SK-N-SH (cell line): ENCODE results near the gene FAHD2A.

Experiments used
- CTCF ChIP-seq: fragments of 200-600 bp; sonication (generic); IDR thresholded peaks from 2 replicates; pipeline ENCODE4 v1.6.1; 2017; ENCODE audit warnings: antibody characterized with exemption, mild to moderate bottlenecking, moderate library complexity
- FOXM1 ChIP-seq: IDR thresholded peaks from 2 replicates; pipeline ENCODE4 v1.4.0; 2012; ENCODE audit warnings: low read depth, mild to moderate bottlenecking
- GABPA ChIP-seq: IDR thresholded peaks from 2 replicates; pipeline ENCODE4 v1.4.0; 2012; ENCODE audit warnings: low read depth, mild to moderate bottlenecking
- JUND ChIP-seq: IDR thresholded peaks from 2 replicates; pipeline ENCODE4 v1.4.0; 2012
- MAX ChIP-seq: IDR thresholded peaks from 2 replicates; pipeline ENCODE4 v1.4.0; 2012; ENCODE audit warnings: low read depth
- NFIC ChIP-seq: IDR thresholded peaks from 2 replicates; pipeline ENCODE4 v1.4.0; 2012; ENCODE audit warnings: borderline replicate concordance
- POLR2AphosphoS5 ChIP-seq: IDR thresholded peaks from 2 replicates; pipeline ENCODE4 v1.6.1; 2012; ENCODE audit warnings: low read depth, low read length
- RAD21 ChIP-seq: IDR thresholded peaks from 2 replicates; pipeline ENCODE4 v1.6.1; 2012; ENCODE audit warnings: mild to moderate bottlenecking, low read length
- RXRA ChIP-seq: IDR thresholded peaks from 2 replicates; pipeline ENCODE4 v1.4.0; 2012; ENCODE audit warnings: low read depth, mild to moderate bottlenecking, borderline replicate concordance
- SIN3A ChIP-seq: IDR thresholded peaks from 2 replicates; pipeline ENCODE4 v1.6.1; 2012; ENCODE audit warnings: low read depth, mild to moderate bottlenecking, low read length, moderate library complexity, borderline replicate concordance
- TAF1 ChIP-seq: IDR thresholded peaks from 2 replicates; pipeline ENCODE4 v1.6.1; 2012; ENCODE audit warnings: low read depth, mild to moderate bottlenecking, low read length, moderate library complexity, borderline replicate concordance
- USF2 ChIP-seq: fragments of 150-350 bp; IDR thresholded peaks from 2 replicates; pipeline ENCODE4 v1.6.1; 2017; ENCODE audit warnings: antibody characterized with exemption, low read length, low read depth, borderline replicate concordance
- YY1 ChIP-seq: IDR thresholded peaks from 2 replicates; pipeline ENCODE4 v1.4.0; 2012; ENCODE audit warnings: low read depth, mild to moderate bottlenecking
- ZBTB33 ChIP-seq: IDR thresholded peaks from 2 replicates; pipeline ENCODE4 v1.4.0; 2012; ENCODE audit warnings: low read depth, borderline replicate concordance

- TF ChIP-seq GABPA = no peak
- no peak for TF ChIP-seq CTCF
- TF ChIP-seq USF2 = no peak
- TF ChIP-seq YY1 = no peak
- no peak for TF ChIP-seq ZBTB33
- TF ChIP-seq RXRA = no peak
- TF ChIP-seq FOXM1 = no peak
- no peak for TF ChIP-seq POLR2AphosphoS5
- no peak for TF ChIP-seq SIN3A
- TF ChIP-seq MAX = no peak
- no peak for TF ChIP-seq NFIC
- TF ChIP-seq JUND = no peak
- no peak for TF ChIP-seq RAD21
- TF ChIP-seq TAF1 = no peak
Observed at GRCh38 chr2:95361216-95361980, 41.1 kb upstream of the FAHD2A start.
